Loucy (cell line): Measurements from ENCODE around the gene CABLES1.

ENCODE experiments used
- H2AFZ ChIP-seq: fragments of 200-600 bp; sonication (generic); 2 replicates; pipeline ENCODE4 v1.6.0; 2016; ENCODE audit warnings: antibody characterized with exemption, mild to moderate bottlenecking, low read length, moderate library complexity
- H3F3A ChIP-seq: fragments of 200-600 bp; 2 replicates; pipeline ENCODE4 v1.6.0; 2016; ENCODE audit warnings: antibody characterized with exemption, low read depth, mild to moderate bottlenecking
- H3K27me3 ChIP-seq: fragments of 200-600 bp; sonication (generic); 2 replicates; pipeline ENCODE4 v1.6.1; 2014; ENCODE audit warnings: low read length, mild to moderate bottlenecking; ENCODE audit not compliant: insufficient read depth, poor library complexity, severe bottlenecking
- H3K36me3 ChIP-seq: fragments of 200-600 bp; sonication (generic); 2 replicates; pipeline ENCODE4 v1.6.1; 2016; ENCODE audit warnings: low read length; ENCODE audit not compliant: insufficient read depth
- H3K4me1 ChIP-seq: fragments of 200-600 bp; sonication (generic); 2 replicates; pipeline ENCODE4 v1.5.1; 2014; ENCODE audit warnings: low read length, mild to moderate bottlenecking; ENCODE audit not compliant: insufficient read depth, poor library complexity, severe bottlenecking
- H3K4me2 ChIP-seq: fragments of 200-600 bp; sonication (generic); 2 replicates; pipeline ENCODE4 v1.6.0; 2014; ENCODE audit warnings: antibody characterized with exemption, low read length, low read depth, mild to moderate bottlenecking; ENCODE audit not compliant: poor library complexity, severe bottlenecking
- H3K4me3 ChIP-seq: fragments of 200-600 bp; sonication (generic); 2 replicates; pipeline ENCODE4 v1.5.1; 2014; ENCODE audit warnings: low read length, mild to moderate bottlenecking, mixed read lengths; ENCODE audit not compliant: poor library complexity, severe bottlenecking
- H3K79me2 ChIP-seq: fragments of 200-600 bp; sonication (generic); 2 replicates; pipeline ENCODE4 v1.6.1; 2014; ENCODE audit warnings: low read length; ENCODE audit not compliant: insufficient read depth
- H3K9ac ChIP-seq: fragments of 200-600 bp; sonication (generic); 2 replicates; pipeline ENCODE4 v1.6.0; 2014; ENCODE audit warnings: mild to moderate bottlenecking, low read depth, low read length, moderate library complexity; ENCODE audit not compliant: poor library complexity, severe bottlenecking
- H3K9me2 ChIP-seq: fragments of 200-600 bp; sonication (generic); replicated peaks from 2 replicates; pipeline ENCODE4 v1.6.1; 2016; ENCODE audit warnings: low read depth, low read length, mixed read lengths
- H3K9me3 ChIP-seq: fragments of 200-600 bp; sonication (generic); 2 replicates; pipeline ENCODE4 v1.6.1; 2014; ENCODE audit warnings: mild to moderate bottlenecking, antibody characterized with exemption, low read length, low read depth; ENCODE audit not compliant: insufficient read depth
- H4K20me1 ChIP-seq: fragments of 200-600 bp; sonication (generic); 2 replicates; pipeline ENCODE4 v1.6.0; 2014; ENCODE audit warnings: antibody characterized with exemption, low read length, mild to moderate bottlenecking; ENCODE audit not compliant: insufficient read depth, poor library complexity, severe bottlenecking
- CTCF ChIP-seq: fragments of 200-600 bp; sonication (generic); conservative IDR thresholded peaks from 2 replicates; pipeline ENCODE4 v1.5.1; 2014; ENCODE audit warnings: mild to moderate bottlenecking, antibody characterized with exemption, low read length
- EZH2phosphoT487 ChIP-seq: fragments of 200-600 bp; IDR thresholded peaks from 2 replicates; pipeline ENCODE4 v1.6.1; 2018; ENCODE audit warnings: antibody characterized with exemption, mild to moderate bottlenecking, moderate library complexity, borderline replicate concordance

CABLES1 gene

GRCh38 chr18:23178661-23179081, 43.4 kb downstream of the CABLES1 start:
- H3F3A ChIP-seq: no peaks in the 10 kb centered on the region
- no peaks in the 10 kb centered on the region for H3K9me3 ChIP-seq
- H3K9ac ChIP-seq: no peak overlapping the region
- H3K79me2 ChIP-seq: peaks cover 60% of the 10 kb centered on the region; the same call in 1 of the 2 replicates
- no peaks in the 10 kb centered on the region for H3K27me3 ChIP-seq
- H3K4me3 ChIP-seq: no peak overlapping the region
- H3K9me2 ChIP-seq: no peaks in the 10 kb centered on the region
- peaks cover 8% of the 10 kb centered on the region; the same call in 1 of the 2 replicates for H3K36me3 ChIP-seq
- no peak overlapping the region for H3K4me2 ChIP-seq
- H3K4me1 ChIP-seq: peaks cover 10% of the 10 kb centered on the region
- no peak for TF ChIP-seq EZH2phosphoT487
- no peak for TF ChIP-seq CTCF
- no peaks in the 10 kb centered on the region for H4K20me1 ChIP-seq
- H2AFZ ChIP-seq: no peak overlapping the region

GRCh38 chr18:23179416-23179815, 44.1 kb downstream of the CABLES1 start:
- Histone ChIP-seq H3K9me3 (no peaks in the 10 kb centered on the region), H3K36me3 (peaks cover 8% of the 10 kb centered on the region; the same call in 1 of the 2 replicates), H3K79me2 (peaks cover 59% of the 10 kb centered on the region; the same call in 1 of the 2 replicates), H3F3A (no peaks in the 10 kb centered on the region), H3K9me2 (no peaks in the 10 kb centered on the region), H3K4me2 (no peak overlapping the region), H3K4me1 (peaks cover 10% of the 10 kb centered on the region), H3K9ac (no peak overlapping the region), H3K27me3 (no peaks in the 10 kb centered on the region), H3K4me3 (no peak overlapping the region), H2AFZ (no peak overlapping the region), H4K20me1 (no peaks in the 10 kb centered on the region)
- TF ChIP-seq CTCF: no peak

- H2AFZ ChIP-seq: no peak overlapping the region
- H3K36me3 ChIP-seq: peaks cover 8% of the 10 kb centered on the region; the same call in 1 of the 2 replicates
- H3K9me3 ChIP-seq: no peaks in the 10 kb centered on the region
- H3K79me2 ChIP-seq: peaks cover 63% of the 10 kb centered on the region; the same call in 1 of the 2 replicates
- no peaks in the 10 kb centered on the region for H3K27me3 ChIP-seq
- no peak overlapping the region for H3K9ac ChIP-seq
- H3F3A ChIP-seq: no peaks in the 10 kb centered on the region
- no peak overlapping the region for H3K4me2 ChIP-seq
- no peaks in the 10 kb centered on the region for H3K9me2 ChIP-seq
- no peak overlapping the region for H3K4me3 ChIP-seq
- peaks cover 10% of the 10 kb centered on the region for H3K4me1 ChIP-seq
- H4K20me1 ChIP-seq: no peaks in the 10 kb centered on the region
- TF ChIP-seq EZH2phosphoT487 (no peak), CTCF (no peak)
Observed at GRCh38 chr18:23181547-23181946, 46.3 kb downstream of the CABLES1 start.
